ENCODE measurements around the gene ADCY5.
"Not testable (repeated sequence)": the region's sequence is repeated elsewhere in the genome, so short reads cannot be mapped to it uniquely, and the experiment has no call there.

ADCY5 gene

DNA sequence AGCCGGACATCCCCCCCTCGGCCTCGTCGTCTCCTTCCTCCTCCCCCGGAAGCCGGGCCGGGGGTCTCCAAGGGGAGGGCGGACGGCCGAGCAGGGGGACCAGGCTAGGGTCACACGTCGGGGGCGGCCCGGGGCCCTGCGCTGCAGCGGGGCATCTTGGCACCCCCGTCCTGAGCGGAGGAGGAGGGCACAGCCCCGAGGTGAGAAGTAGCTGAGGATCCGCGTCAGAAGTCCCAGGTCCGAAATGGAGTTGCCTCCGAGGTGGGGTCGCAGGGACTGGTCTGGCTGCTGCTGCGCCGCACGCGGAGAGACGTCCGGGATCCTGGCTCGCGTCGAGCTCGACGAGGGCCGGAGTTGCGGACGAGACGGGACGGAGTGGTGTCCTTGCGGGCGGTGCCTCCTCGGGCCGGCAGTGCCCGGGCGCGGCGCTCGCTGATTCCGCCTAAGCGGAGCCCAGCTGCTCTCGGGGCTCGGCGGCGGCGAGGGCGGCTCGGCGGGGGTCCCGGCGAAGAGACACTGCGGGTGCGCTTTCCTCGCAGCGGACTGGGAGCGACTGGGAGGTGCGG is at the start of gene ADCY5:
Gene ADCY5, minus strand, starts transcription at position 555 of the 566 bp plus-strand sequence. Its CDS starts 545 bp downstream, at position 10.
- peak; percentile 22 for DNase-seq

DNA sequence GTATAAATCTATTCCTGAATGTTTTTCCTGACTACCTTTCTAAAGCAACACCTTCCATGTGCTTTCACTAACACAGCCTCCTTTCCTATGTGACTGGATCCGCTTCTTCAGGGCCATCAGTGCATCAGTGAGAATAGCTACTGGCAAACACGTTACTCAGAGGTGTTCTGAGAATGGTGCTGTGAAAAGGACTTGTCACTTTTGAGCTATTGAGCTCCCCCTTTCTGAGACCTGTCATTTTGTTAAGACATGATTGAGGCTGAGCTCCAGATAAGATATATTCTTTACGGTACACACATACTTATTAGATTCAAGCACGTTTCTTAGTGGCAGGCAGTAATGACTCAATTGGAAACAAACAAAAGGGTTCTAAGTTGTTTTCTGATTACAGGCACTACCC is 45.0 kb upstream of the ADCY5 start:
- DNase-seq: no peak

DNA sequence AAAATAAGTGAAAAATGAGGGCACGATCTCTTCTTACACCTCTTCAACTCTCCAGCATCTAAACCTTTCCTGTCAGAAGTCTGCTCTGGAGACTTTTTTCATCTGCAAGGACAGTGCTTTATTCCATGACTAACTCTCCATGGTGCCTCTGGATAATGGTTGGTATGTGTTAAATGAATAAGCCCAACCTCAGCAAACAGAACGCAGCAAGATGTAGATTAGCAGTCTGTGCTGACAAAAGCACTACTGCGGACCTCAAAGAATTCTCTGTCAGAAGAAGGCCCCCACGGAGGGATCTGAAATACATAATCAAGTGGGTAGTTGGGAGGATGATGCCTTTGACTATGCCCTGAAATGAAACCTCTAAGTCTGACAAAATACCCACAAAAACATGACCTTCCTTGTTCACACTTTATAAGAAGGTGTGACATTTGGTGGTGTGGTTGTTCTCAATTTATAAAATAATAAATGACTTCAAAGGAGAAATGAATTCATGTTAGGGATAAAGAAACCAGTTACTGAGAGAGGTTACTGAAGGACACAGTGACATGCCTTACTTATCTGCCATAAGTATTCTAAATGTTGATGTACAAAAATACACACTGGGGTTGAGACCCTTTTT is 43.2 kb upstream of the ADCY5 start:
- no peak for DNase-seq

DNA sequence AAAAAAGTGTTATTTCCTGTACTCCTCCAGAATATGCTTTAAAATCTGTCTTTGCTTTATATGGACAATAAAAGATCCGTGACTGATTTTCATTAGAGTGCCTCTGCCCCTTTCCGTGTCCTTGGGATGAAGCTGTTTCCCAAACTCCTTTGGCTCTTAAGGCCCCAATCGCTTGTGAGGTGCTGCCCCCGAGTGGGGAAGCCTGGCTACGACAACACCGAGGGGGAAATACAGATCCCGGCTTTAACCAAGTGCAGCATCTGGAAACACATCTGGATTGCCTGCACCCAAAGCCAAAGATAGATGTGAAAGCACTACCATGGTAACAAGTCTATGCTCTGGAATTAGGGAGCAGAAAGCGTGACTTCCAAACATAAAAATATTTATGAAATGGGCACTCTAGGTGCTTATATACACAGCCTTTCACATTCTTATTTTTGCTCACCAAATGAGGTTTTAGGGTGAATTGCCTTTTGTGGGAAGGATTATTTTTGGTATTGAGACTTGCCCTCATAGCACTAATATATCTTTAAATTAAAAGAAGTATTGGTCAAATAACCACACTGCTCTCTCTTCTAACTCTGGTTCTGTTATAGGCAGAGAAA is 40.6 kb upstream of the ADCY5 start:
- peak; percentile 37 for DNase-seq

DNA sequence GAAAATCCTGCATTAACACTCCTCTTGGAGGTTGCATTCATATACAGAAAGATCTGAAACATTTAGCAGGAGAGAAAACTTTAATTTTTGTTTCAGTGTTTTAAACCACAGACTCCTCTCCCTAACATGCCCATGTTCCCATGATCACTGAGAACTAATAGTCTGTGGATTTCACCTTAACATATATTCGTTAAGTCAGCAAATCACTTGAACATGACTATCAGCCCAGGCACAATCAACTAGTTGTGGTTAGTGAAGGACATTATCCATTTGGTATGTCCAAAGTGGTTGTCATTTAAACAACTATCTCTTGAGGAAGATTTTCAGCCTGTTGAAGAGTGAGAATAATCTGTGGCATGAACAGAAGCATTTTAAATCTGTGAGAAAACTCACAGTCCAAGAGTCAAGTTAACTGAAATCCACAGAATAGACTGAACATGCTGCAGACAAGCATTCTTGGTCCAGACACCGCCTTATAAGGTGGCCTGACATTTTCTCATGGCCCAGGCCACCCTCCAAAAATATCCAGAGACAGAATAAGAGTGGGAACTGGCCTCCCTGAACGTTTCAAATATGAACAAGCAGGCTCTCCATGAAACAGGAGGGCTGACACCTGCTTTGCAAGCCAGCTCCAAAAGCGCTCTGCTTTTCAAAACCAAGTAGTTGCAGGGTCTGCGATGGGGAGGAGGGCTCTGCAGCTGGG is 39.9 kb upstream of the ADCY5 start:
- DNase-seq: no peak

DNA sequence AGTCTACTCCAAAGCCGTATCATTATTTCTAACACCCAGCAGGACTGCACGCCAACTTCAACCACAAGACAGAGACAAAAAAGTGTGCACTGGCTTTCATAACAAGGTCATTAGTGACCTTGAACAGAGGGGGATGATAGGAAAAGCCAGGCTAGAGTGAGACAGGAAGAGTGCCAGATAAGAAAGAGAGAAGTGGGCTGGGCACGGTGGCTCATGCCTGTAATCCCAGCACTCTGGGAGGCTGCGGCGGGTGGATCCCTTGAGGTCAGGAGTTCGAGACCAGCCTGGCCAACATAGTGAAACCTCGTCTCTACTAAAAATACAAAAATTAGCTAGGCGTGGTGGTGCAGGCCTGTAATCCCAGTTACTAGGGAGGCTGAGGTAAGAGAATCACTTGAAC is 38.2 kb upstream of the ADCY5 start:
- DNase-seq: not testable (repeated sequence)

DNA sequence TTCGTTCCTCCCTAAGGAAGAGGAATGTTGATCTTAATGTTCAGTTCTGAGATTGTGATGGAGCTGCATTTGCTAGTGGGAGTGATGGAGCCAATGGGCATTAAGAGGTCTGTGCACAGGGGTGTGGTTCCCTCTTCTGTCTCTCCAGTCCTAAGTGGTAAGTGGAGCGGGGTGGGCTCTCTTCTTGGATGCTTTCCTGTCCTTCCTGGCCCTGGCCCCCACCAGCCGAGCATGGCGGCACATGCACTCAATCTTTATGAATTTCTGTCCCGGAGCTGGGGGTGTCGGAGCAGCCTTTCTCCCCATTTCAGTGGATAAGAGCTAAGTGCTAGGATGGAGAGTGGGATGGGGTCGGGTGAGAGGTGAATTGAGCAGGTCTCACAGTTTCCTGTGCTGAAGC is 37.6 kb upstream of the ADCY5 start:
- no peak for DNase-seq

DNA sequence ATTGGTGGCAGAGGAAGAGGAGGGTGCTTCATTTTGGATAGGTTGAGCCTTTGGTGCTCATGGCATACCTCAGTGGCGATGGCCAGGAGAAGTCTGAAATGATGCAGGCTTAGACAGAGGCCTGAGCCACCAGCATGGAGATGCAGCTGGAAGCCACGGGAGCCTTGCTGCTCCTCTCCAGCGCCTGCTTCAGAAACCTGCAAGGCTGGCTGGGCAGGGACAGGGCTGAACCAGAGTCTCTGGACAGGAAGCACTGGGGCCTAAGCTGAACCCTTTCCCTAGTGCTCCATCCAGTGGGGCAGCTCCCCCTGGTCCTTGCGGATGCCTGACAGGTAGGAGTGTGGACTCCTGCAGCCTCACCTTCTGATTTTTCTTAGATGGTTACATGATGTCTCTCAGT is 36.7 kb upstream of the ADCY5 start:
- DNase-seq: no peak

DNA sequence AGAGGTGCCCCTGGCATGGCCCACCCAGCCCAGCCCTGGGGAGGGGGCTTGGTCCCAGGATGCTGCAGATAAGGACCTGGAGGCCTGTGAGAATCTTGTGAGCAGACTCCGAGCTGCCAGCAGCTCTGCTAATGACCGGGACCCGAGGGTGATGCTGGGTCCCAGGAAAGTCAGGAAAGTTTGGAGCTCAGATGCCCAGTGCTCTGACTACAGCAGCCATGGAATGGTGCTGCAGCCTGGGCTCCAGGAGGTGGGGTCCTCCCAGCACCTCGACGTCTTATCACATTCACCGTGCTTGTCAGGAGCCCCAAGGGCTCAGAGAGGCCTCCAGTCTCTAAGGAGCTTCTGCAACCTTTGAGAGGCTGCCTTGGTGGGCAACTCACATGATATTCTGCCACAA is 34.3 kb upstream of the ADCY5 start:
- no peak for DNase-seq

DNA sequence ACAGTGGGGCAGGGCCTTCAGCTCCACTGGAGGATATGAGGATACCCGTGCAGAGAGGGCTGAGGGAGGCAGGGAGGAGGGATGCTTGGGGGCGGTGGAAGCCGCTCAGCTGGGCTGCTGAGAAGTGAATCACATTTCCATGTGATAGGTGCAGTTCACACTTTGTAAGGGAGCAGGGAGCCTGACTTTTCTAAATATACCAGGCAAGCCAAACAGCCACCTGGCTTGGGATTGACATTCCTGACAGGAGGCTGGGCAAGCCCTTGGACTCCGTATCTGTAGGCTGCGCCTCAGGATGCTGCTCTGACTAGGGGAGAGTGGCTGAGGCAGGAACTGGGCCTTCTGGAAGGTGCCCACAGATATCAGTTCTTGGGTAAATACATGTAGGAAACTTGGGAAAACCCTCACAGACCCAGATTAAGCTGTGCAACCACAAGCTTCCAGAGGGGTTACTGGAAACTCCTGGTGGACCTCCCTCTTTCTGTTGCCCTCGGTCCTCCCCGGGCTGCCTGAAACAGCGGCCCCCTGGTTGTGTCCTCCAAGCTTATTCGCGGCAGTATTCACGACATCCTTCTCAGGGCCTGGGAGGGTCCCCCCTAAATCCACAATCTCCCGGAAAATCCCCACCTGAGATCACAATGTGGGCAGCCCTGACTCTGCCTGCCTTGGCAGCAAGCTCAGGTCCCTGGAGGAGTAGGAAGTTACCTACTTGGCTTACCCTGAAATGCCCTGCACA is 33.0 kb upstream of the ADCY5 start:
- no peak for DNase-seq

DNA sequence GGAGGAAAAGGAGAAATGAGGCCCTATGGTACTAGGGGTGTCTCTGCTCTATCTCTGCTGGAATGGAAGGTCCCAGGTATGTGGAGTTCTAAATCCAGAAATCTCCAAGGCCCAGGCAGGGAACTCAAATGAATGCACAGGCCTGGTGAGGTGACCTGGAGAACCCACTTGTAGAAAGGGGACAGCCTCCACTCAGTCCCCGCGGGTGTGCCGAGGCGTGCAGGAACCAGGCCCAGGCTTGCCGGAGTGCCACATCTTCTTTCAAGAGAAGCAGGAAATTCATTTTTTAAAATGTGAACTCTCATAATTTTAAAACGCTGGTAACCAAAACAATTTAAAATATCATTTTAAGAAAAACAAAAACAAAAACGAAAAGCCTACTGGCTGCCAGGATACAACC is 32.2 kb upstream of the ADCY5 start:
- DNase-seq: no peak

DNA sequence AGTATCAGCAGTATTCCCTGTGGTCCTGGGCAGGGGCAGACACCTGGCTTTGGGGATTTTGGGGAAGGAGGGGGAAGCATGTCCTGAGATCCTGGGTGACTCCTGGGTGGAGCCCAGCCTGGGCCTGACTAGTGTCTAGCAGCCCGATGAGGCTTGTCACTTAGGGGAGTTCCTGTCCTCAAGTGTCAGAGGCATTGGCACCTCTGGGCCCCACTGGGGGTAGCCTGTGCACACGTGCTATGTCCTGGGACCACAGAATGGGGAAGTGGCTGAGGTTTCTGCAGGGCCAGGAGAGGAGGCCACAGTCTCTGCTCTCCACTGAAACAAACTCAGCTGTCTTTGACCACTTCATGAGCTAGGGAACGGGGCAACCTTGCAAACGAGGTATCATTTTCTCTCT is 31.5 kb upstream of the ADCY5 start:
- DNase-seq: no peak

DNA sequence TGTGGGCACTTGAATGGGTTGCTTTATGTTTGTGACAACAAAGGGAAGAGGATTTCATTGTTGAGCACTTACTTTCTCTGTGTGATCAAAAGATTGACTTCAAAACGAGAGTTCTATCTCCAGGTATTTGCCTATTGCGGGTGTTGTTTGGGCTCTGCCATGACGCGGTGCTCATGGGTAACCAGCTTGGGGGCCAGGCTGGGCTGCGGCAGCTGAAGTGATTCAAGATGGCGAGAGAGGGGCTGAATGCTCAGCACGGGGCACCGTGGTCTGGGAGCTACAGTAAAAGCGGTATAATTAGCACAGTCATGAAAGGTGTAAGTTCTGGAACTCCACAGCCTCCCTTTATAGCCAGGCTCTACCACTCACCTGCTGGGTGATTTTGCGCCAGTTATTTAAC is 31.0 kb upstream of the ADCY5 start:
- no peak for DNase-seq

DNA sequence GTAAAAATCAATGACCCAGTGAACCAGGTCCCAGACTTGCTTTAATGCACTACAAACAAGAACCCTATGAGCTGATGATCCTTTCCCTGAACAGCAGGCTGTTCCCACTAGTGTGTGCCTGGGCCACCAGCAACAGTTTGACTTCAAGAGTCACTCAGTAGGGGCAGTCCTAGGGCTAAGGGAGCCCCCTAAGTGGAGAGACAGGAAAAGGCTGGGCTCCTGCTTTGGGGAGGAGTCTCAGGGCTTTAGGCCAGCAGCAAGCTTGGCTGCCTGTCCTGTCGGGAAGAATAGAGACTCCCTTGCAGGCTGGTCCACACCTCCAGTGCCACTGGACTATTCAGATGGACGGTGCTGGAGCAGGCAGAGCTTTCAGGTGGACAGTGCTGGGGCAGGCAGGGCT is 29.4 kb upstream of the ADCY5 start:
- DNase-seq: no peak

DNA sequence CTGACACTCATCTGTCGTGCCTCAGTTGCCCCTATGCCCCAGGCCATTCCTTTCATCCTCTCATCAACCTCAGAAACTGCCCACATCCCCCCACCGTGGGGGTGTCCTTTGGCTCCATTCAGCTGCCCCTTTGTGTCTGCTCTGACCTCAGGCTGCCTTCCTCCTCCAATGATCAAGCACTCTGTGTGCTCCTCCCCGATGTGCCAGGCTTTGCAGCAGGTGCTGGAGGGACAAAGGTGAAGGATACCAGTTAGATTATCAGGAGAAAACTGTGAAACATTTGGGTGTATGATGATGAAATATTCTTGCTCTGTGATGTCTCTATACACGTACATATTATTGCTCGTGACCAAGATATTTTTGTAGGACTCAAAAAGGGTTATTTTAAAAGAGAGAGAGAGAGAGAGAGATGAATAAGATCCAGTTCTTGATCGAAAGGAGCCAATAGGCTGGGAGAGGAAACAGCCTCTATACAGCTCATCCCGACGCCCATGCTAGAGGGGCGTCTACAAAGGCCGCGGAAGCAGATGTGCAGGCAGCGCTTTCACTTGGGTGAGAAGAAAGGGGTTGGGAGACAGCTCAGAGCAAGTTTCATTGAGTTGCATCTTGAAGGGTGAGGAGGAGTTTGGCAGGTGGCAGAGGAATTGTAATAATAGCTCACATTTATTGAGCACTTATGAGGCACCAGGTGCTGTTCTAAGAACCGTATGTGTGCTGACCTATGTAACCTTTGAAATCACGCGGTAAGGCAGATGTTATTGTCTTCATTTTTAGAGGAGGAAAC is 28.3 kb upstream of the ADCY5 start:
- DNase-seq: no peak

DNA sequence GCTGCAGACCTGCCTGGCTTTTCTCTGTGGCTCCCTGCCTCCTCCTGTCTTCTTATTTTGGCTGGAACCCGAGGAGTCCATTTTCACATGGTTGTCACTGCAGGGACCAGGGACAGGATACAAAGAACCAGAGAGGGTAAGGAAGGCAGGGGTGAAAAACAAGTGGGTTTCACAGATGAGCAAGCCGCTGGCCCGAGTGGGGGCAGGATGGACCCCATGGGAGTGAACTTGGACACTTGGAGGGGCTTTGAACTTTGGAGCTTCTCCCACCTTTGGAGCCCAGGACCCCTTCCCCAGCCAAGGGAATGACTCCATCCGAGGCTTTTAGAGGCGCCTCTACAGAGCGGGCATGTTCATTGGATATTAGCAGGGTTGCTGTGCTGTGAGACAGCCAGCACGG is 26.9 kb upstream of the ADCY5 start:
- no peak for DNase-seq

DNA sequence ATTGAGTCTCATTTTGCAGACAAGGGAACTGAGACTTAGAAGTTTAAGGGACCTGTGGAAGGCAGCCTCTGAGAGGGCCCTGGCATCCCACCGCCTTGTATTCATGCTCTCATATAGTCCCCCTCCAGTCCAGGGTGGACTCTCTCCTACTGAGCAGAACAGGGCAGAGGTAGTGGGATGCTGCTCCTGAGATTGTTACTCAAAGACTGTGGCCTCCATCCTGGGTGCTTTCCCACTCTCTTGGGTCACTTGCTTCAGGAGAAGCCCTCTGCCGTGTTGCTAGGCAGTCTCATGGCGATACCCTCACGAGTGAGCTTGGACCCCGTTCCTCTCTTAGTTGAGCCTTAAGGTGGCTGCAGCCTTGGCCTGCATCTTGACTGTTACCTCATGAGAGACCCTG is 22.2 kb upstream of the ADCY5 start:
- DNase-seq: no peak

DNA sequence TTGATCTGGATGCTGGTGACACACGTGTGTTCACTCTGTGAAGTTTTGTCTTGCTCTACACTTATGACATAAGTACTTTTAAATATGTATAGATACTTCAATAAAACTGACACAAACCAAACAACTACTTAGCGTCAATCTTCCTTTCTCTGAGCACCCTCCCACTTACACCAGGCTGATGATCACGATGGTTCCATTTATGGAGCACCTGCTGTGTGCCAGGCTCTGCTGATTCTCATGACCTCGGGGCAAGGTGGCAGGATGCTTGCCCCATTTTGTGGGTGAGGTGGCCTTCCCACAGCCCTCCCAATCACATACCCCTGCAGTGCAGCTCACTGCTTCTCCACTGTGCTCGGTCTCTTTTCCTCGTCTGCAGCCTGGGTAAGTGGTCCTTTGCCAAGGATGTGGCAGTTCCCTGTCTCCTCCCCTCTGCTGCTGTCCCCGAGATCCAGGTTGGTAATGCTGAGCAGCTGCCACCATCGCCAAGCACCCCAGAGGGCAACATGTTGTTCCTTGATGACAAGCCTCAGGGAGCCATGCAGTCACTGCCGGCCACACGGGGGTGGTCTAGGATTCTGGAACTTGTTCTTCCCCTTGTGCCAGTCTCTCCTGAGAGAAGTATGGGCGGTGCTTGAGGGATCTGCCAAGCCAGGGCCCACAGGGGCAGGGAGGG is 20.6 kb upstream of the ADCY5 start:
- DNase-seq: no peak

DNA sequence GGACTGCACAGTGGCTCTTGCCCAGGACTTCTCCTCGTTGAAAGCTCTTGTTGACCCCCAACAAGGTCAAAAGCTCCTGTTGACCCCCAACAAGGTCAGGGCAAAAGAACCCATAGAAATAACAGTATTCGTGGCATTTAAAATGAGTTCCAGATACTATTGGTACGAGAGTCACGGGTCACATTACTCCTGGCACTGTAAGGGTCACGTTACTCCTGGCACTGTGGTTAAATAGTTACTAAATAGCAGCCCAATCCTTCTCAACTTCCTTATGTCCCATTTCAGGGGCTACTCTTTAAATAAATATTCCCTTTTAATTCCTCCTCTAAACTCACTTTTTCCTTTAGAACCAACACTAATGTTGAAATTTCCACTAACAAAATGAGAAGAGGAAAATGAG is 18.2 kb upstream of the ADCY5 start:
- no peak for DNase-seq

DNA sequence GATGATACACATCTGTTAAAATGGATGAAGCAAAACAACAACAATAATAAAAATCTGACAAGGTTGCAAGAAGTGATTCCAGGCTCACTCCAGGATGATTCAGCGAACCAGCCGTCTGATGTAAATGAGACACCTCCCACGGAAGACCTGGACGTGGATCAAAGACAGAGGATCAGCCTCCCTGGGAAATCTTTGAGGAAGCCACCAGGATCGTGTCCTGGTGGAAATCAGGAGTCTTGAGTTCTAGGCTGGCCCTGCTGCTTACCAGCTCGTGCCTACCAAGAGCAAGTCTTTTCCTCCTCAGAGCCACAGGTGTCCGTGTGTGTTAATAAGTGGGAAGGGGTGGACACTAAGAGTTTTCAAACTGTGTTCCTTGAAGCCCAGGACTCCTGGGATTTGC is 15.3 kb upstream of the ADCY5 start:
- DNase-seq: no peak

DNA sequence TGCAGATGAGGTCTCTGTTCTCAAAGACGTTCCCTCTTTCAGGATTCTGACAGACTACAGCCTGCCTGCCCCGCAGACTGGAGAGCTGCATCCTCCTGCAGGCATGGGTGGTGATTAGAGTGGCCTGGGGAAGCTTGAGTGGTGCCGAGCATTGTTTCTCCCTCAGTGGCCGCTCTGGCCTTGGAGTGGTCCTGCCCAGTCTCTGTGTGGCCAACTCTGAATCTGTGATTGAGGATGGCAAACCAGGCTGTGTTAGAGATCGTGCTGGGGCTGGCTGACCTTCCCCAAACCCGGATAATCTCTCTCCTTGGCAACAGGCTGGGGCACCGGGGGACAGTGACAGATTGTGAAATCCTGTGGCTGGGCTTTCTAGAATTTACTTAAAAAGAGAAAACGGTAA is 11.0 kb upstream of the ADCY5 start:
- DNase-seq: no peak

DNA sequence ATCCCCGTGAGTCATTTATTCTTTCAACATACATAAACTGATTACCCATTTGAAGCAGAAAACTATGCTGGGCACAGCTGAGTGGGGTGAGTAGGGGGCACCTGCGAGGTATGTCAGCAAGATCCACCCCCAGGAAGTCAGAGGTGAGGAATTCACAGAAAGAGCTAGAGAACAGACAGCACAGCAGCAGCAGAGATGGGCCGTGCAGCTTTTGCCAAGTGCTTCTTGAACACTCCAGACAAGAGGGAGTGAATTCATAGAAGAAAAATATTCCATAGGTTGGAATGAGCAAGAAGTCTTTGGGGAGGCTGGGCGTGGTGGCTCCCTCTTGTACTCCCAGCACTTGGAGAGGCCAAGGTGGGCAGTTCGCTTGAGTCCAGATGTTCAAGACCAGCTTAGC is 9.4 kb upstream of the ADCY5 start:
- DNase-seq: no peak
